HG02981 (cell line): ENCODE measurements around the gene INPP5B.
A peak's percentile ranks its signal among the peaks of the same experiment; 100 is the strongest.

Source experiments
- ATAC-seq: cut with Tn5 transposase; IDR thresholded peaks from one replicate; pipeline ENCODE4 v1.9.1; 2021; ENCODE audit warnings: mild to moderate bottlenecking, moderate library complexity; ENCODE audit not compliant: unreplicated experiment

The INPP5B gene

GRCh38 chr1:37879865-37880264 is 67.0 kb downstream of the INPP5B start:
- ATAC-seq = no peak

GRCh38 chr1:37878071-37878470 is 68.8 kb downstream of the INPP5B start:
- ATAC-seq = no peak

- no peak for ATAC-seq
Observed at GRCh38 chr1:37875833-37876232, 71.0 kb downstream of the INPP5B start.

GRCh38 chr1:37872692-37873091 is 74.2 kb downstream of the INPP5B start:
- no peak for ATAC-seq

- ATAC-seq = no peak
Observed at GRCh38 chr1:37868466-37868865, 78.4 kb downstream of the INPP5B start.

GRCh38 chr1:37867784-37868183 is 79.1 kb downstream of the INPP5B start:
- ATAC-seq = no peak

GRCh38 chr1:37866491-37866890 is 80.4 kb downstream of the INPP5B start:
- no peak for ATAC-seq

- ATAC-seq = no peak
Observed at GRCh38 chr1:37865348-37866120, 81.3 kb downstream of the INPP5B start.

GRCh38 chr1:37862330-37862729 is 84.5 kb downstream of the INPP5B start:
- ATAC-seq = no peak

- no peak for ATAC-seq
Observed at GRCh38 chr1:37861151-37861550, 85.7 kb downstream of the INPP5B start.

GRCh38 chr1:37860346-37860666 is 86.5 kb downstream of the INPP5B start:
- ATAC-seq = no peak

- peak; percentile 94 for ATAC-seq
Observed at GRCh38 chr1:37859507-37860345, 87.1 kb downstream of the INPP5B start, which contains the start of gene MTF1. MTF1 (minus strand) TSS chr1:37859592; CDS start chr1:37857658, 1,934 bp downstream.

- ATAC-seq = no peak
Observed at GRCh38 chr1:37858931-37859506, 87.8 kb downstream of the INPP5B start.

GRCh38 chr1:37854406-37854805 is 92.4 kb downstream of the INPP5B start:
- no peak for ATAC-seq

GRCh38 chr1:37853157-37853556 is 93.7 kb downstream of the INPP5B start:
- no peak for ATAC-seq

GRCh38 chr1:37851782-37852210 is 95.1 kb downstream of the INPP5B start:
- no peak for ATAC-seq

GRCh38 chr1:37851262-37851661 is 95.6 kb downstream of the INPP5B start:
- ATAC-seq = no peak

GRCh38 chr1:37850352-37850955 is 96.4 kb downstream of the INPP5B start:
- ATAC-seq = no peak

- no peak for ATAC-seq
Observed at GRCh38 chr1:37849480-37849879, 97.4 kb downstream of the INPP5B start.

- ATAC-seq = no peak
Observed at GRCh38 chr1:37846647-37847339, 100.1 kb downstream of the INPP5B start.

GRCh38 chr1:37845786-37846185 is 101.1 kb downstream of the INPP5B start:
- no peak for ATAC-seq
